Measurements from ENCODE around the gene SRSF8. TPM values are rescaled to one million over a fixed set of nuclear protein-coding genes. Genes with fewer than 3 reads are reported as not detected.

The SRSF8 gene
- total and polyA plus RNA-seq, 9 donors = 18.8 to 49.7 (median 42.7) TPM

DNA sequence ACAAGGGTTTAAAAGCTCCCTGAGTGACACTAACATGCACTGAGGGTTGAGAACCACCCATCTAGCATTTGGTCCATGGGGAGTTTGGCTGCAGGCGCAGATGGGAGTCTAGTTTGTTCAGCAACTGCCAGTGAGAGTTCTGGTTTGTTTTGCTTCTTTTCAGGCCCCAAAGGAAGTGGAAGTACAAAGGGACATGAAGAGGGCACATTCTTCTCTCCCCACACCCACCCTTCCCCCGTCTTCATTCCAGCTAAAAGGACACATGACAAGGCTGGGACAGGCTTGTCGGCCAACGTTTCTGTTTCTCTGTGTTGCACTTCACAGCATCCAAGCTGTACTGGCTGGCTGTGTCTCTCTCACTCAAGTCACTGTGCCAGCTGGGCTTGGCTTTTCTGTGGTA is 14.7 kb downstream of the SRSF8 start:
- WGBS (ENCODE audit: insufficient coverage) = 32% methylated on average over 2 of the region's 4 CpGs
- H3K27ac ChIP-seq (ENCODE audit: low read length) = no peak overlapping the region

DNA sequence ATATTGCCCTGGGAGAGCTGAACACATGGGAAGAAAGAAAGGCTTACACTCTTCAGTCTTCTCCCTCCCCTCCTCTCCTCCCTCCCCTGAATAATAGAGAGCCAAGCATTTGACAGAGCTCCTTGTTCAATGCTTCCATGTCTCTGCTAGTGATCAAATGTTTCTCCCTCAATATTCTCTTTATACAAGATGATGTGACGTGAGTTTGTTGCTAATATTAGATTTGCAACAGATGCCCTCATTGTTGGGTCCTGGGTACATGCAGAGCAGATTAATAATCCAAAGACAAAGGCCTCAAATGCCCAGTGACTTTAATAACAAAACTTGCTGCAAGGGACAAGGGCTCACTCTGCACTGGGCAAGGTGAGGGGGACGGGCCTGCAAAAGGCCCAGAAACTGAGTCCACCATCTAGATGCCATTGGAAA is 15.9 kb downstream of the SRSF8 start:
- Histone ChIP-seq H3K27me3 (ENCODE audit: control insufficient read depth, insufficient read depth, low read length) (no peaks in the 10 kb centered on the region), H3K4me3 (ENCODE audit: low read length) (no peak overlapping the region), H3K9me3 (replicated peaks; ENCODE audit: control insufficient read depth, low read depth, low read length) (no peaks in the 10 kb centered on the region), H3K4me1 (ENCODE audit: control insufficient read depth, insufficient read depth, low read length) (no peaks in the 10 kb centered on the region), H3K27ac (ENCODE audit: low read length) (no peak overlapping the region), H3K36me3 (ENCODE audit: control insufficient read depth, insufficient read depth, low read length) (no peaks in the 10 kb centered on the region)
- DNase-seq = no peak
- 100% methylated on average over 1 of the region's 2 CpGs for whole genome bisulfite sequencing (ENCODE audit: insufficient coverage)

More for the DNA sequence above, 14.7 kb downstream of the SRSF8 start:
- no peak overlapping the region for H3K4me3 ChIP-seq (ENCODE audit: low read length)
- H3K36me3 ChIP-seq (ENCODE audit: control insufficient read depth, insufficient read depth, low read length) = no peaks in the 10 kb centered on the region
- H3K9me3 ChIP-seq (replicated peaks; ENCODE audit: control insufficient read depth, low read depth, low read length) = no peaks in the 10 kb centered on the region
- peaks cover 2% of the 10 kb centered on the region for H3K4me1 ChIP-seq (ENCODE audit: control insufficient read depth, insufficient read depth, low read length)
- peak; percentile 37 for DNase-seq
- H3K27me3 ChIP-seq (ENCODE audit: control insufficient read depth, insufficient read depth, low read length) = no peaks in the 10 kb centered on the region

DNA sequence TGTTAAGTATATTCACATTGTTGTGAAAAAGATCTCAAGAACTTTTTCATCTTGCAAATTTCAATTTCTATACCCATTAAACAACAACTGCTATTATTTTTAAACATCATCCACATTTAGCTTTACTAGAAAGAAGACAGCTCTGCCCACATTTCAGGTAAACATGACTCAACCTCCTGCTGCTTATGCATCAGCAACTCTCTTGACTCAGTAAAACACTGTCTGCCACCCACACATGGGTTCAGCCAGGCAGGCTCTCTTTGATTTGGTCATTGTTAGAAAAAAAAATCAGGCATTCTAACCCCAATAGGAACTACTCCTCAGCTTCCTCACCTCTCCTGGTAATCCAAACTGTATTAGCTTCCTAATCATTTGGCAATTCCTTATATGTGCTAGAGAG is 17.8 kb downstream of the SRSF8 start:
- no peaks in the 10 kb centered on the region for H3K27me3 ChIP-seq (ENCODE audit: control insufficient read depth, insufficient read depth, low read length)
- no peaks in the 10 kb centered on the region for H3K36me3 ChIP-seq (ENCODE audit: control insufficient read depth, insufficient read depth, low read length)
- H3K9me3 ChIP-seq (replicated peaks; ENCODE audit: control insufficient read depth, low read depth, low read length) = no peaks in the 10 kb centered on the region
- DNase-seq = no peak
- peaks cover 9% of the 10 kb centered on the region for H3K4me1 ChIP-seq (ENCODE audit: control insufficient read depth, insufficient read depth, low read length)
- H3K4me3 ChIP-seq (ENCODE audit: low read length) = no peak overlapping the region
- no peak overlapping the region for H3K27ac ChIP-seq (ENCODE audit: low read length)

DNA sequence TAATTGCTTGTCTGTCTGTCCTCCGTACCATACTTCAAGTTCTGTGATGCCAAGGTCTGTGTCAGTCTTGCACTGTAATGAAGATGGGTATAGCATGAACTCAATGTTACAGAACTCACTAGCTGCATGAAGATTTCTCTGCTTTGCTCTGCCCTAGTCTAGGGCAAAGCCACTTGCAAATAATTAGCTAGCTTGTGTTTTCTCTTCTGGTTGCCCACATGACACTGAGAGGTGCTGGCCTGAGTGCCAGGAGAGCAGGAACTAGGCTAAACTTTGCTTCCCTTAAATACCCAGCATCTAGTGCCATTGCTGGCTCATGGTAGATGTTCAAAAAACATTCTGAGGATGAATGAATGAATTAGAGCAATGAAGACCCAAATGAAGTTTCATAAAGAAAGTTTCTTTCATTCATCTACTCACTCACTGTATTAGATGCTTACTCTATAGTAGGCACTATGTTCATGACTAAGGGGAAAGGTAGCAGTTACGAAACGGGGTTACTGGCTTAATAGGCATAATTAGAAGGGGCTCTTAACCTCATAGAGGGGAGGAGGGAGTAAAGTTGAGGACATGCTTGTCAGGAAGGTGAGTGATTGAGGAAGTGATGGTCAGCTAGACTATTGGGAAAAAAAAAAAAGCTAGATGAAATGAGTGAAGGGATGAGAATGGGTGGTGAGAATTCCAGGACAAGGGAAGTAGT is 18.5 kb downstream of the SRSF8 start:
- Histone ChIP-seq H3K9me3 (replicated peaks; ENCODE audit: control insufficient read depth, low read depth, low read length) (no peaks in the 10 kb centered on the region), H3K27ac (ENCODE audit: low read length) (no peak overlapping the region), H3K4me3 (ENCODE audit: low read length) (no peak overlapping the region), H3K27me3 (ENCODE audit: control insufficient read depth, insufficient read depth, low read length) (no peaks in the 10 kb centered on the region), H3K36me3 (ENCODE audit: control insufficient read depth, insufficient read depth, low read length) (no peaks in the 10 kb centered on the region), H3K4me1 (ENCODE audit: control insufficient read depth, insufficient read depth, low read length) (peaks cover 9% of the 10 kb centered on the region)
- whole genome bisulfite sequencing (ENCODE audit: insufficient coverage) = 71% methylated on average over 2 of the region's 3 CpGs
- DNase-seq = no peak

DNA sequence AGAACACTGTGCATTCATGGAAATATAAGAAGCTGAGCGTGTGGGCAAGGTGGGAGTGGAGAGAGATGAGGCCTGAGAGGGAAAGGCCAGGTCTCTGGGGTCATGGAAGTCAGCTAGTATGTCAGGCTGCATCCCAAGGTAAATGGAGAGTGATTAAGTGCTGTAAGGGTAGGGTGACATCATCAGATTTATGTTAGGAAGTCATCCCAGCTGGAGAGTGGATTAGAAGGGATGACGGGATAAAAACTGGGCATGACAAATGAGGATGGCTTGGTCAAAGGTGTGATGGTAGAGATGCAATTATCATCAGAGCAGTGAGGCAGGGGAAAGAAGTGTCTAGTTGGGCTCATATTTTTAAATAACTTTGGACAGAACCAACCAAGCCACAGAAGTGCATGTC is 19.4 kb downstream of the SRSF8 start:
- Histone ChIP-seq H3K27ac (ENCODE audit: low read length) (no peak overlapping the region), H3K9me3 (replicated peaks; ENCODE audit: control insufficient read depth, low read depth, low read length) (no peaks in the 10 kb centered on the region), H3K27me3 (ENCODE audit: control insufficient read depth, insufficient read depth, low read length) (no peaks in the 10 kb centered on the region), H3K4me1 (ENCODE audit: control insufficient read depth, insufficient read depth, low read length) (peaks cover 16% of the 10 kb centered on the region), H3K36me3 (ENCODE audit: control insufficient read depth, insufficient read depth, low read length) (no peaks in the 10 kb centered on the region), H3K4me3 (ENCODE audit: low read length) (no peak overlapping the region)
- 50% methylated on average over 2 of the region's 2 CpGs for WGBS (ENCODE audit: insufficient coverage)
- DNase-seq = no peak

DNA sequence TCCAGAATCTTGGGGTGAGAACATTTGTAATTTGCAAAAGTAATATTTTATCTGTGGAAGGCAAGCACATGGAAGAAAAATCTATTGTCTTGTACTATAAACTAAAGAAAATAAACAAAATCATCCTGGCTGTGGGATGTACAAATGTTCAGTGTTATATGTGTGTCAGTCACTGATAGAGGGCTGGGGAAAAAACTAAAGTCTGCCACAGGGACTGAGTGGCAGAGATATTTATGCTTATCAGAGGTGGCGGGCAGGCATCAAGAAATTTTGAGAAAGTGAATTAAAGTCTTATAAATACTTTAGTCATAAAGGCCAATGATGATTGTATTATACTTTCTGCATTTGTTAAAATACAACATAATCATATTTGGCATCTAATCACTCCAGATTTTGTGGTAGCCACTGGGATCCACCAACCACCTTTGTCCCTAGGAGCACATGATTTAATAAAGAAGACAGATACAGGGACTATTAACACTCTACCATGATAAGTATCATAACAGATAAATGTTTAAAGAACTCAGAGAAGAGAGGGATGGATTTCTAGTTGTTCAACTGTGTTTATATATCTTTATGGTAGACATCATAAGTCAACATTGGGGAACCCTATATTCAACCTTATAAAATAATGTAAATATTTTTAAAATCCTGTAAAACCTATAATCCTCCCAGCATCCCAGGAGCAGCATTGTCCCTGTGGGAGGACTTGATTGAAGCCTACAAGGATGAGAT is 20.3 kb downstream of the SRSF8 start:
- Histone ChIP-seq H3K4me3 (ENCODE audit: low read length) (no peak overlapping the region), H3K9me3 (replicated peaks; ENCODE audit: control insufficient read depth, low read depth, low read length) (no peaks in the 10 kb centered on the region), H3K27ac (ENCODE audit: low read length) (no peak overlapping the region), H3K4me1 (ENCODE audit: control insufficient read depth, insufficient read depth, low read length) (peaks cover 17% of the 10 kb centered on the region), H3K36me3 (ENCODE audit: control insufficient read depth, insufficient read depth, low read length) (no peaks in the 10 kb centered on the region), H3K27me3 (ENCODE audit: control insufficient read depth, insufficient read depth, low read length) (no peaks in the 10 kb centered on the region)
- WGBS (ENCODE audit: insufficient coverage) = no CpG with 5 or more reads among the region's 1 CpG
- no peak for DNase-seq

DNA sequence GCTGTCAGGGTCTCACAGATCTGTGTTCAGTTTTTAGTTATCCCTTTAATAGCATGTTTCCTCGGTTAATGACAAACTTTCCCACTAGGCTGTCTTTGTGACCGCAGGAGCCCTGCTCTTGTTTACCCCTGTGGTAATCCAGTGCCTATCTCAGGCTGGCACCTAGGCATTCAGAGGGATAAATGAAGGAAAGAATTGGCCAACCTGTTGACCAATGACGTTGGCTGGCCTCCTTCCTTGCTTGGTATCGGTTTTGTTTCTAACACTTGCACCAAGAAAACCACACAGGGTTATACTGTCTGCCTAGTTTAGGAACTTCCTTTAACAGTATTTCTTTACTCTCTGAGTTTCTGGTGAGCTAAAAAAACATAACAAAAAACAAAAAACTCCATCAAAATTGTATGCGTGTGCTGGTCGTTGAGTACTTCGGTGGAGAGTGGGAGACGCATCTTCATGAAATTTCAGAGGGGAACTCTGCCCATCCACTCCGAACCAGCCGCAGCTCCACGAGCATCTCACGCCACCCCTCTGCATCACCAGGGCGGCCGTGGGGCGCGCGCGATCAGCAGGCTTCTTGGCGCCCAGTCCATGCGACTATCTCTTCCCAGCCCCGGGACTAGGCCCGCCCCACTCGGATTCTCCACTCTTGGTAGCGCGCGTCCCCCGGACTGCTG is 22.4 kb downstream of the SRSF8 start:
- H3K27ac ChIP-seq (ENCODE audit: low read length) = peak overlapping the region; percentile 89
- WGBS (ENCODE audit: insufficient coverage) = 4% methylated on average over 24 of the region's 27 CpGs
- no peaks in the 10 kb centered on the region for H3K27me3 ChIP-seq (ENCODE audit: control insufficient read depth, insufficient read depth, low read length)
- no peak for DNase-seq
- H3K36me3 ChIP-seq (ENCODE audit: control insufficient read depth, insufficient read depth, low read length) = no peaks in the 10 kb centered on the region
- peak overlapping the region; percentile 67 for H3K4me3 ChIP-seq (ENCODE audit: low read length)
- no peaks in the 10 kb centered on the region for H3K9me3 ChIP-seq (replicated peaks; ENCODE audit: control insufficient read depth, low read depth, low read length)
- H3K4me1 ChIP-seq (ENCODE audit: control insufficient read depth, insufficient read depth, low read length) = peaks cover 33% of the 10 kb centered on the region

DNA sequence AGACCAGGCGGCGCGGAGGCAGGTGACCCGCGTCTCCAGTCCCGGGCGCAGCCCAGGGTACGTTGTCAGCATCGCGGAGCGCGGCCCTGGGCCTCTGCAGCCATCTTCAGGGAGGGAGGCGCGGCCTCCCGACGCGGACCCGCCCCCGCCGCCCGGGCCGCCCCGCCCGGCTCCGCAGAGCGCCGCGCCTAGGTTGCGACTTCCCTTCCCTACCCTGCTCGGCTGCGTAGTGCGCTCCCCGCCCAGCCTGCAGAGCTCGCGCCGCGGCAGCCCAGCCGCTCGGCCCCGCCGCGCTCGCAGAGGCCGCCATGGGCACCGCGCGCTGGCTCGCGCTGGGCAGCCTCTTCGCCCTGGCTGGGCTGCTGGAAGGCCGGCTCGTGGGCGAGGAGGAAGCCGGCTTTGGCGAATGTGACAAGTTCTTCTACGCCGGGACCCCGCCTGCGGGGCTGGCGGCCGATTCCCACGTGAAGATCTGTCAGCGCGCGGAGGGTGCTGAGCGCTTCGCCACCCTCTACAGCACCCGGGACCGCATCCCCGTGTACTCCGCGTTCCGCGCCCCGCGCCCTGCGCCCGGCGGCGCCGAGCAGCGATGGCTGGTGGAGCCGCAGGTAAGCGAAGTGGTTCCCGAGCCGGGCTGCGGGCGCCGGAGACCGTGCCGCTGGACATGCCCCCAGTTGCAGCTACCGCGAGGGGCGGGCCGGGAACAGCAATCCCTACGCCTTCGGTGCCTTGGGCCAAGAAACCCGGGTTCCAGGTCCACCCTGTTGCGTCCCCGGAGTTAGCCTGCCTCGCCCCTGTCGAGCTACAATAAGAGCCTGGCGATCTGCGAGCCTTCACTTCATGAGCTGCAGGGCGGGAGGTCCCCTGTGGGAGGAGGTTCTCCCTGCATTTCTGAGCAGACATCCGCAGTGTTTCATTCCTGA is 23.2 kb downstream of the SRSF8 start, which contains the start of gene ENDOD1:
Gene ENDOD1, plus strand, starts transcription at position 227 of the 923 bp plus-strand sequence. Its CDS starts 82 bp downstream, at position 309.
- Histone ChIP-seq H3K4me3 (ENCODE audit: low read length) (peak within 1 kb of the TSS; percentile 85), H3K4me1 (ENCODE audit: control insufficient read depth, insufficient read depth, low read length) (peaks cover 33% of the 10 kb centered on the region), H3K27me3 (ENCODE audit: control insufficient read depth, insufficient read depth, low read length) (no peaks in the 10 kb centered on the region), H3K9me3 (replicated peaks; ENCODE audit: control insufficient read depth, low read depth, low read length) (no peaks in the 10 kb centered on the region), H3K36me3 (ENCODE audit: control insufficient read depth, insufficient read depth, low read length) (no peaks in the 10 kb centered on the region), H3K27ac (ENCODE audit: low read length) (peak within 1 kb of the TSS; percentile 89)
- peak; percentile 94 for DNase-seq
- under 1% methylated on average over 103 of the region's 106 CpGs for WGBS (ENCODE audit: insufficient coverage)

DNA sequence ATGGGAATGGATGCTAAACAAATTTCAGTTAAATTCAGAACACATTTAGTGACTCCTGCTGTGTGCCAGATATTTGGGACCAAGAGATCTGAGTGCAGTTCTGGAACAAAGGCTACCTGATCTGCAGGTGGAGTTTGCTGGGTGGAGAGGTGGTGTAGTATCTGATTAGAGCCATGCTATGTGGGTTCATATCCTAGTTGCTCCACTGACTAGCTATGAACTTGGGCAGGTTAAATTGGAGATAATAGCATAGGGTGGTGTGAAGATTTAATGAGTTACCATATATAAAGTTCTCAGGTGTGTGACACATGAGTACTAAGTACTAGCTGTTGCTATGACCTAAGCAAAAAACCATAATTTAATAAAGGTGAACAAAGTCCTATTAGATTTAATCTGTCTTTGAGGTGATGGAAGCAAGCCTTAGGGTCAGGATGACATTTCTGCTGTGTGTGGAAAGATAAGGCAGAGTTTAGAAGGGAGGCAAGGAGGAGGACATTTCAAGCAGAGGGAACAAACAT is 25.0 kb downstream of the SRSF8 start:
- H3K9me3 ChIP-seq (replicated peaks; ENCODE audit: control insufficient read depth, low read depth, low read length) = no peaks in the 10 kb centered on the region
- H3K36me3 ChIP-seq (ENCODE audit: control insufficient read depth, insufficient read depth, low read length) = no peaks in the 10 kb centered on the region
- no peak overlapping the region for H3K4me3 ChIP-seq (ENCODE audit: low read length)
- no peak for DNase-seq
- H3K4me1 ChIP-seq (ENCODE audit: control insufficient read depth, insufficient read depth, low read length) = peaks cover 36% of the 10 kb centered on the region
- no peak overlapping the region for H3K27ac ChIP-seq (ENCODE audit: low read length)
- no peaks in the 10 kb centered on the region for H3K27me3 ChIP-seq (ENCODE audit: control insufficient read depth, insufficient read depth, low read length)
